Astrocyte of the hippocampus (primary cell): ENCODE data around the gene IL5.
"Not testable (repeated sequence)": the region's sequence is repeated elsewhere in the genome, so short reads cannot be mapped to it uniquely, and the experiment has no call there.

Source experiments
- DNase-seq: peaks from one replicate; pipeline ENCODE4 v3.0.0; 2011; ENCODE audit warnings: low read depth, low spot score

The IL5 gene

DNA sequence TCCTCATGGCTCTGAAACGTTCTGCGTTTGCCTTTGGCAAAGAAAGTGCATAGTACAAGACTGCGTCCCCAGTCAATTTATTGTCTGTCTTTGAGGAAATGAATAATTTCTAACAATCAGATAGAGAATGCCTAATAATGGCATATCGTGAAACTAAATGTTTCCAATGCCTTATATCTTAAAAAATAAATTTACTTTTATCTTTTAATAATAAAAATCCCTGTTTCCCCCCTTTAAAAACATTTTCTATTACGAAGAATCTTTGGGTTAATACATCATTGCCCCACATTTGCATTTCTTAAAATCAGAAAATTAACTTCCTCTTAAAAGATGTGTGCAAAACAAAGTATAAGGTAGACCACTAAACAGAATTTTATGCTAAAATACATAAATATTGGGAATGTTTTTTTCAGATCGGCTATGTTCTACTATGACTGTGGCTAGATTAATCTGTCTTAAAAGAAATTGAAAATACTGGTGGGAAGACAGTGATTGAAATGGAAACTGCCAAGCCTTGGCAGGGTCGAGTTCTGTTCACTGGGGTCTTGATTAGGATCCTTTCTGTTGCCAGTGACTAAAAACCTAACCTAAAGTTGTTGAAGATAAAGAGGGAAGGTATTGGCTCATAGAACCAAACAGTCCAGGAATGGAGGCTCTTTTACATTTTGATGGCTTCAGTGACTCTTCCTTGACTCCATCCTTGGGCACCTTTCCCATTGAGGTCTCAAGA is at the start of gene IL5:
Gene IL5, minus strand, starts transcription at position 51 of the 730 bp plus-strand sequence. Its CDS starts 44 bp downstream, at position 7.
- DNase-seq = no peak

GRCh38 chr5:132592521-132592920 is 49.2 kb upstream of the IL5 start:
- peak; percentile 25 for DNase-seq

DNA sequence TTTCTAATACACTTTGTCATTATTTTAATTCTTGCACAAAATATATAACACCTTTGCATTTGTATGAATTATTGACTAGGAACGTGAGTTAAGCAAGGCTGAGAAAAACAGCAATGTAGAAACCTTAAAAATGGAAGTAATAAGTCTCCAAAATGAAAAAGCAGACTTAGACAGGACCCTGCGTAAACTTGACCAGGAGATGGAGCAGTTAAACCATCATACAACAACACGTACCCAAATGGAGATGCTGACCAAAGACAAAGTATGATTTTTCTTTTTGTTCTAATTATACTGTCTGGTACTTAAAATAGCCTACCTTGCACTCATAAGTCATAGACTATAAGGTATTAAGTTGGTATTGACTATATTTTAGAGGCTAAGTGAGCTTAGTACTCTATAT is 47.8 kb upstream of the IL5 start:
- peak; percentile 9 for DNase-seq

GRCh38 chr5:132589467-132589866 is 46.1 kb upstream of the IL5 start:
- DNase-seq = no peak

DNA sequence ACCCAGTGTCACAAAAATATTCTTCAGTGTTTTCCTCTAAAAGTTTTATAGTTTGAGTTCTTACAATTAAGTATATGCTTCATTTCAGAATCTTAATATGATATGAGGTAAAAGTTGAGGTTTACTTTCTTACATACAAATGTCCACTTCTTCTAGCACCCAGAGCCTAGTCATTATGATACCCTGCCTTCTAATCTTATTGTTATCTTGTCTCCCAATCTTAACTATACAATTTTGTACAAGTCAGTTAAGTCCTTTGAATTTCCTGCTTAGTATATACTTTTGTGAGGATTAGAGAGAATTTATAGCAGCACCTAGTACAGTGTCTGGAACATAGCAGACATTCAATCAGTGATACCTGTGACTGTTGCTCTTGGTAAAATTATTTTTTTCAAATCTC is 42.7 kb upstream of the IL5 start:
- DNase-seq = no peak

DNA sequence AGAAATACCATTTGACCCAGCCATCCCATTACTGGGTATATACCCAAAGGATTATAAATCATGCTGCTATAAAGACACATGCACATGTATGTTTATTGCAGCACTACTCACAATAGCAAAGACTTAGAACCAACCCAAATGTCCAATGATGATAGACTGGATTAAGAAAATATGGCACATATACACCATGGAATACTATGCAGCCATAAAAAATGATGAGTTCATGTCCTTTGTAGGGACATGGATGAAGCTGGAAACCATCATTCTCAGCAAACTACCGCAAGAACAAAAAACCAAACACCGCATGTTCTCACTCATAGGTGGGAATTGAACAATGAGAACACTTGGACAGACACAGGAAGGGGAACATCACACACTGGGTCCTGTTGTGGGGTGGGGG is 41.2 kb upstream of the IL5 start:
- not testable (repeated sequence) for DNase-seq

DNA sequence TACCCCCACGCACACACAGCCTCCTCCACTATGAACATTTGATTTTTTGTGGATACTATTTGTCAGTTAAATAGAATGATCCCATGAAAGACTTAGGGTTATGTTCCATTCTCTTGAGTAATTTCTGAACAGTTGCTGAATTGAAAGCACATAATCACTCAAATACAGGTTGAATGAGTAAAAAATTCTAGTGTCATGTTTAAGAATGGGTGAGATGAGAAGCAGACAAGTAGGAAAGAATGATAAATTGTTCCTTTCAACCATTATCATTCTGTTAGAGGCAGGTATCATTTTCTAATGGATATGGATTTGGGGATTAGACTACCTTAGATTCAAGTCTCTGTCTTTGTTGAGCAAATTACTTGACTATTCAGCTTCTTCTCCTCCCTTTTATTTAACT is 32.8 kb upstream of the IL5 start:
- no peak for DNase-seq

GRCh38 chr5:132566657-132567056 is 23.3 kb upstream of the IL5 start:
- DNase-seq = no peak

DNA sequence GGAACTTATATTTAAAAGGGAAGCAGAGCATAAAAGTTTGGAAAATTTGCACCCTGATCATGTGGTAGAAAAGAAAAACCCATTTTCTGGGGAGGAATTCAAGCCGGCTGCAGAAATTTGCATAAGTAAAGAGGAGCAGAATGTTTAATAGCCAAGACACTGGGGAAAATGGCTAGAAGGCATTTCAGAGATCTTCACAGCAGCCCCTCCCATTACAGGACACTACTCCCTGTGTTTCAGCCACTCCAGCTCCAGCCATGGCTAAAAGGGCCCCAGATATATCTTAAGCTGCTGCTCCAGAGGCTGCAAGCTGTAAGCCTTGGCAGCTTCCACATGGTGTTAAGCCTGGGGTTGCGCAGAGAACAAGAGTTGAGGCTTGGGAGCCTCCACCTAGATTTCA is 21.2 kb upstream of the IL5 start:
- not testable (repeated sequence) for DNase-seq

- DNase-seq = peak; percentile 45
These were observed 18.3 kb upstream of the IL5 start for GRCh38 chr5:132561601-132562000.

DNA sequence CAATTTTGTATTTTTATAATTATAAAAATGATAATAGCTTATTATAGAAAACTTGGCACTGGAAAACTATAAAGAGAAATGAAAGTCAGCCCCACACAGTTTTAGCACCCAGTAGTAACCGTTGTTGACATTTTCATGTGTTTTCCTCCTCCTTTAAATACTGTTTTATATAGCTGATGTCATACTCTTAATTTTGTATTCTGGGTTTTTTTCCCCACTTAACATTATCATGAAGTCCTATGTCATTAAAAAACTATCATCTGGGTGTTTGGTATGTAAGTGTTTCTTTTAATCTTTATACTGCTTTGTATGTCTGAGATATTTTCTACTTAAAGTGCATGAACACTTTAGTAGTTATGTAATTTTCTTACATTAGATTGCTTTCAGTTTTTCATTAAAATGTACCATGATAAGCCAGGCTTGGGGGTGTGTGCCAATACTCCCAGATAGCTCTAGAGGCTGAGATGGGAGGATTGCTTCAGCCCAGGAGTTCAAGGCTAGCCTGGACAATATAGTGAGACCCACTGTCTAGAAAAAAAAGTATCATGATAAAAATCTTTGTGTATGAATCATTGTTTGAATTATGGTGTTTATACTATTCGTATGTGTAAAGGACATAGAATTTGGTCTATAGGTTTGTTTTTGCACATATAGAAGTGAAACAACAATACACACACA is 16.2 kb upstream of the IL5 start:
- DNase-seq = no peak

DNA sequence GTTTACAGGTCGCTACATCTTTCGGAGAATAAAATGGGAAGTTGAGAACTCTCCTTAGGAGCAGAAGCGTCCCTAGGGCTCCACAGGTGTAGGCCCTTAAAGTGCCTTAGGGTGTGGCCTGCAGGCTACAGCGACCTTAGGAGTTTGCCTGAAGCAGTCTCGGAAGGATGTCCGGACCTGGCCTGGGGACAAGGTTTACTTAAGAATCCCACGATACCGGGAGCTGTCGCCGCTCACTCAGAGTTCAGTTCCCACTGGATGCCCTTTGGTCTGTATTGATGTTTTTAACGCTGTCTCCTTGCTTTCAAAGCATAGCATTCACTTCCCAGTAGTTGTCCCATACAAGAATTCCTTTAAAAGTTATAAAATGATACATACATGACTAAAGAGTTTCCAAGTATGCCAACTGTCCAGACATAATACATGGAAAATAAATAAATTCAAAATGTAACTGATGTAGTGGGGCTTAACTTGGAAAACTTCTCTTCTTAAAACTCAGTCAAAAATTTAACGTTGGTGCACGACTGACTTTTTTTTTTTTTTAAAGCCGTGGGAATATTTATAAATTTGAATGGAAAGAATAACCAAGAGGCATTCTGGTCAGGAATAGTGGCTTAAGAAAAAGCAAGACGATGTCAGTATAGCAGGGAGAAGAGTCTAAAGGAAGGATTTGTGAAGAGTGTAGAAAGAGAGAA is 14.3 kb upstream of the IL5 start:
- DNase-seq = peak; percentile 45

DNA sequence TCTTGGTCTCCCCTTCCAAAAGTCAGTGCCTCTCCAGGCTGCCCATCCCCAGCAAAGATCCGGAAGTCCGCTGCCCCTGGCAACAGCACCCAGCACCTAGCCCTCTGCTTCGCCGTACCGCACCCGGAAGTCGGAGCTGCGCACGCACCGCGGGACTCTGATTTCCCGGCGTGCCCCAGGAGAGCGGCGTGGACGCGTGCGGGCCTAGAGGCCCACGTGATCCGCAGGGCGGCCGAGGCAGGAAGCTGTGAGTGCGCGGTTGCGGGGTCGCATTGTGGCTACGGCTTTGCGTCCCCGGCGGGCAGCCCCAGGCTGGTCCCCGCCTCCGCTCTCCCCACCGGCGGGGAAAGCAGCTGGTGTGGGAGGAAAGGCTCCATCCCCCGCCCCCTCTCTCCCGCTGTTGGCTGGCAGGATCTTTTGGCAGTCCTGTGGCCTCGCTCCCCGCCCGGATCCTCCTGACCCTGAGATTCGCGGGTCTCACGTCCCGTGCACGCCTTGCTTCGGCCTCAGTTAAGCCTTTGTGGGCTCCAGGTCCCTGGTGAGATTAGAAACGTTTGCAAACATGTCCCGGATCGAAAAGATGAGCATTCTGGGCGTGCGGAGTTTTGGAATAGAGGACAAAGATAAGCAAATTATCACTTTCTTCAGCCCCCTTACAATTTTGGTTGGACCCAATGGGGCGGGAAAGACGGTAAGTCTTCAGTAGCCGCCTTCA is 13.6 kb upstream of the IL5 start, which contains the start of gene RAD50:
Gene RAD50, plus strand, starts transcription at position 215 of the 715 bp plus-strand sequence. Its CDS starts 348 bp downstream, at position 563.
- peak; percentile 95 for DNase-seq

DNA sequence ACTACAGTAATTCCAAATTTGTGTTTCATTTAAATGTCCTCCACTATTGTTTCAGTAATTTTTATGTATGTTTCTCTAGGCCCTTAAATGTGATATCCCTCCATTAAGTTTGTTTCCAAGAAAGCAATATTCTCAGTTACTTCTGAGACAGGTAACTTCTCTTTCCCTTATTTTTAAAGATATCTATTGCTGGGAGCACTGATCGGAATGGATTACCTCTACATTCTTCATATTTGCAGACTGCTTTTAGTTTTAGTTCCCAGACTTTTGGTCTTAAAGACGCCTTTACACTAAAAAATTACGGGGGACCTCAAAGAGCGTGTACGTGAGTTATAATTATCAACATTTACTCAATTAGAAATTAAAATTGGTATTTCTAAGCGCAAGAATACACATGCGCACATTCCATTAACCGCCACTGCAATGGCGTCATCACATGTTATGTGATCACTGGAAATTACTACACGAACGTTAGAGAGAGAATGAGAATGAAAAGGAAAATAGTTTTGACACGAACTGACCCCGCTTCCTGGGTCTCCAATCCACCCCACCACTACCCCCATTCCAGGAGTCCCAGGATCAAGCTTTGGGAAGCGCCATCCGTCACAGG is 12.9 kb upstream of the IL5 start:
- no peak for DNase-seq

- no peak for DNase-seq
These were observed 6.3 kb upstream of the IL5 start for GRCh38 chr5:132549576-132549975.

GRCh38 chr5:132548834-132549233 is 5.5 kb upstream of the IL5 start:
- not testable (repeated sequence) for DNase-seq

GRCh38 chr5:132547269-132547668 is 3.9 kb upstream of the IL5 start:
- no peak for DNase-seq

- DNase-seq = no peak
These were observed 2.8 kb upstream of the IL5 start for GRCh38 chr5:132546108-132546507.

DNA sequence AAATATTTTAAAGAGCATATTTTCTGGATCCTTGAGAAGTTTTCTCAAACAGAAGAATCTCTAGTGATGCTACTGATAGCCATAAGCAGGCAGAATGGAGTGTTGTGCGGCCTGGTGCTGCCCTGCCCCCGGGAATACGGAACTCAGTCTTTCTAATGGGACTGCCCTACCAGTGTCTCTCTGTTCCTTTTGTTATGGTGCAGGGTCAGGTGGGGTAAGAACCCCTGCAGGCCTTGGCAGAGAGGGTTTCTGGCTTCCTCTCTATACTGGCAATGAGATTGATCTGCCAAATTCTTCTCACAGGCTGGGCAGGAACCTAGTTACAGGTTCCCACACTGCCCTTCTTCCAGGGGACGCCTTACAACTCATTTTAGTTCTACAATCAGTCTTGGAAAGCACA is 2.6 kb downstream of the IL5 start:
- no peak for DNase-seq

- no peak for DNase-seq
These were observed 3.2 kb downstream of the IL5 start for GRCh38 chr5:132540149-132540548.

GRCh38 chr5:132539716-132540115 is 3.6 kb downstream of the IL5 start:
- DNase-seq = no peak
